ENCODE measurements around the gene NFATC4.

NFATC4 gene

DNA sequence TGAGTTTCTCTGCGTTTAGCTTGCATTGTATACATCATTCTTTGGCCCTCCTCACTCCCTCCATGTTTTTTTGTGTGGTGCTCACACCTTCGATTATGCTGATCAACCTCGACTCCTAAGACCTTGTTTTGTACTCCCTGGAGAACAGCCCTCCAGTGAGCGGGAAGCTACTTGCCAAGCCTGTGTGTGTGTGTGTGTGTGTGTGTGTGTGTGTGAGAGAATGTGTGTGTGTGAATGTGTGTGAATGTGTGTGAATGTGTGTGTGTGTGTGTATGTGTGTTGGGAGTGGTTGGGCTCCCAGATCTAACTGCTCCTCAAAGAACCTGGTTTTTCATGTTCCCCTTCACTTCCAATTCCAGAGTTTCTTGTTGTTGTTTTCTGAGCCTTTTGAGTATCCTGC lies 36.8 kb downstream of the NFATC4 start:
- Histone ChIP-seq H3K27ac (no peak overlapping the region), H3K79me2 (ENCODE audit: insufficient read depth, low read depth) (no peaks in the 10 kb centered on the region), H2AFZ (ENCODE audit: low read depth) (no peak overlapping the region), H3K4me2 (no peak overlapping the region), H3K4me3 (IDR thresholded peaks at IDR 0.05; ENCODE audit: insufficient read depth, low read depth, low read length) (no peak overlapping the region), H3K36me3 (ENCODE audit: insufficient read depth) (no peaks in the 10 kb centered on the region), H3K9ac (no peak overlapping the region), H3K27me3 (ENCODE audit: insufficient read depth, low read depth) (no peaks in the 10 kb centered on the region), H4K20me1 (ENCODE audit: insufficient read depth) (no peaks in the 10 kb centered on the region), H3K4me1 (ENCODE audit: low read depth, poor library complexity, severe bottlenecking) (no peaks in the 10 kb centered on the region)
- TF ChIP-seq, protein P1, sequence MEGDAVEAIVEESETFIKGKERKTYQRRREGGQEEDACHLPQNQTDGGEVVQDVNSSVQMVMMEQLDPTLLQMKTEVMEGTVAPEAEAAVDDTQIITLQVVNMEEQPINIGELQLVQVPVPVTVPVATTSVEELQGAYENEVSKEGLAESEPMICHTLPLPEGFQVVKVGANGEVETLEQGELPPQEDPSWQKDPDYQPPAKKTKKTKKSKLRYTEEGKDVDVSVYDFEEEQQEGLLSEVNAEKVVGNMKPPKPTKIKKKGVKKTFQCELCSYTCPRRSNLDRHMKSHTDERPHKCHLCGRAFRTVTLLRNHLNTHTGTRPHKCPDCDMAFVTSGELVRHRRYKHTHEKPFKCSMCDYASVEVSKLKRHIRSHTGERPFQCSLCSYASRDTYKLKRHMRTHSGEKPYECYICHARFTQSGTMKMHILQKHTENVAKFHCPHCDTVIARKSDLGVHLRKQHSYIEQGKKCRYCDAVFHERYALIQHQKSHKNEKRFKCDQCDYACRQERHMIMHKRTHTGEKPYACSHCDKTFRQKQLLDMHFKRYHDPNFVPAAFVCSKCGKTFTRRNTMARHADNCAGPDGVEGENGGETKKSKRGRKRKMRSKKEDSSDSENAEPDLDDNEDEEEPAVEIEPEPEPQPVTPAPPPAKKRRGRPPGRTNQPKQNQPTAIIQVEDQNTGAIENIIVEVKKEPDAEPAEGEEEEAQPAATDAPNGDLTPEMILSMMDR (conservative IDR thresholded peaks at IDR 0.05; ENCODE audit: low read depth, low read length): no peak

DNA sequence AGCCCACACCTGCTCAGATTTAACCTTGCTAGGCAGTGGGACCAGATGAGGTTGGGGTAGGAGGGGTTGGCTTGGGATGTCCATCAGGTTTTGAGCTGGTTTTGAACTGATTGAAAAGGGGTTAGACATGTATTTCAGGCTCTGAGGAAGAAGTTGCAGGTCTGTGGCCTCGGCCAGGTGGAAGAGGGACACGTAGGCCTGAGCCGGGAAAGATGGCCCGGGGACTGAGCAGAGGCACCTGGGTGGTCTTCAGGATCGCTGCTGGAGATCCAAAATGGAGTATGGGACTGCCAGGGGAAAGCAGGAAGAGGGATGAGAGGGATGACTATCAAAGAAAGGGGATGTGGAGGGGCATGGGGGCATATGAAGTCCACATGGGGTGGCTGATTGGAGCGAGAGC lies 38.4 kb downstream of the NFATC4 start:
- no peaks in the 10 kb centered on the region for H3K27me3 ChIP-seq (ENCODE audit: insufficient read depth, low read depth)
- no peaks in the 10 kb centered on the region for H3K79me2 ChIP-seq (ENCODE audit: insufficient read depth, low read depth)
- H3K27ac ChIP-seq: no peak overlapping the region
- H3K4me1 ChIP-seq (ENCODE audit: low read depth, poor library complexity, severe bottlenecking): no peaks in the 10 kb centered on the region
- TF ChIP-seq, protein P1 (conservative IDR thresholded peaks at IDR 0.05; ENCODE audit: low read depth, low read length): no peak
- no peak overlapping the region for H3K4me3 ChIP-seq (IDR thresholded peaks at IDR 0.05; ENCODE audit: insufficient read depth, low read depth, low read length)
- H3K36me3 ChIP-seq (ENCODE audit: insufficient read depth): no peaks in the 10 kb centered on the region
- no peak overlapping the region for H2AFZ ChIP-seq (ENCODE audit: low read depth)
- H3K4me2 ChIP-seq: no peak overlapping the region
- no peak overlapping the region for H3K9ac ChIP-seq
- H4K20me1 ChIP-seq (ENCODE audit: insufficient read depth): no peaks in the 10 kb centered on the region

DNA sequence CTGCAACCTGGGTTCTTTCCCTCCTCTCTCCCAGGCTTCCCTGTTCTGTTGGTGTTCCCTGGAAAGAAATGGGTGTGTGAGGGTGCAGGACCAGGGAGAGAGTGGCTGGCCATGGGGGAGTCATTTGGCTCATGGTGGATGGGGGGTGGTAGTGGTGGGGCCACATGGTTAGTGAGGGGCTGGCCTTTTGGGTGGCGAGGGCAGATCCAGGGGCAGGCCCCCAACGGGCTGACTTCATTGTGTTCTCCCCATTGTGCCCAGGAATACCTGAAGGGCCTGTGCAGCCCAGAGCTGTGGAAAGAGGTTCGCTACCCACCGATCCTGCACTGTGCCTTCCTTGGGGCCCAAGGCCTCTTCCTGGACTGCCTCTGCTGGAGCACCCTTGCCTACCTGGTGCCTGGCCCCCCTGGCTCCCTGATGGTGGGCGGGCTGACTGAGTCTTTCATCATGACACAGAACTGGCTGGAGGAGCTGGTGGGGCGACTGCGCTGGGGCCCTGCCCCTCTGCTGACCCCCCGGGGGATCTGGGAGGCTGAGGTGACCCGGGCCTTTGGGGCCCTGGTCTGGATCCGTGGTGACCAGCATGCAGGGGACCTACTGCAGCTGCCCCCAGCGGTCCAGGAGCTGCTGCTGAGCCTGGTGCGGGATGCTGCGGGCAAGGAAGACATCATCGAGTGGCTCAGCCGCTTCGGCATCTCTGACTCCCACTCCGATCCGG lies 39.8 kb downstream of the NFATC4 start:
- no peaks in the 10 kb centered on the region for H3K27me3 ChIP-seq (ENCODE audit: insufficient read depth, low read depth)
- H3K4me2 ChIP-seq: no peak overlapping the region
- no peaks in the 10 kb centered on the region for H3K36me3 ChIP-seq (ENCODE audit: insufficient read depth)

DNA sequence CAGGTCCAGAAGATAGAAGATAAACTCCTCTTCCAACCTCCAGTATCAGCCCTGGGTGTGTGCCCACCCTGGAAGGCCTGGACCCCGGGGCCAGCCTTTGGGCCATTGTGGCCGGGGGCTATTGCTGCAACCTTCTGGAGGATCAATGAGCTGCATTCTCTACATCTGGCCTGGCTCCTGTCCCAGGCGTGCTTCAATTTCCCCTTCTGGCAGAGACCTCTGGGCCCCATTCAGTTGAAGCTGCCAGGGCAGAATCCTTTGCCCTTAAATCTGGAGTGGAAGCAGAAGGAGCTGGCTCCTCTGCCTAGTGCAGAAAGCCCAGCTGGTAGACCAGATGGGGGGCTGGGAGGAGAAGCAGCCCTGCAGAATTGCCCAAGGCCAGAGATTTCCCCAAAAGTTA lies 40.8 kb downstream of the NFATC4 start:
- no peak overlapping the region for H3K4me2 ChIP-seq

More for the DNA sequence above, 39.8 kb downstream of the NFATC4 start:
- TF ChIP-seq, protein P1 (conservative IDR thresholded peaks at IDR 0.05; ENCODE audit: low read depth, low read length): no peak
- Histone ChIP-seq H3K79me2 (ENCODE audit: insufficient read depth, low read depth) (no peaks in the 10 kb centered on the region), H2AFZ (ENCODE audit: low read depth) (no peak overlapping the region), H3K4me3 (IDR thresholded peaks at IDR 0.05; ENCODE audit: insufficient read depth, low read depth, low read length) (no peak overlapping the region), H3K4me1 (ENCODE audit: low read depth, poor library complexity, severe bottlenecking) (no peaks in the 10 kb centered on the region), H4K20me1 (ENCODE audit: insufficient read depth) (no peaks in the 10 kb centered on the region), H3K27ac (no peak overlapping the region), H3K9ac (no peak overlapping the region)

More for the DNA sequence above, 40.8 kb downstream of the NFATC4 start:
- no peak overlapping the region for H3K27ac ChIP-seq
- no peak overlapping the region for H2AFZ ChIP-seq (ENCODE audit: low read depth)
- H3K36me3 ChIP-seq (ENCODE audit: insufficient read depth): no peaks in the 10 kb centered on the region
- TF ChIP-seq, protein P1 (conservative IDR thresholded peaks at IDR 0.05; ENCODE audit: low read depth, low read length): no peak
- H3K4me1 ChIP-seq (ENCODE audit: low read depth, poor library complexity, severe bottlenecking): no peaks in the 10 kb centered on the region
- no peaks in the 10 kb centered on the region for H3K79me2 ChIP-seq (ENCODE audit: insufficient read depth, low read depth)
- no peaks in the 10 kb centered on the region for H4K20me1 ChIP-seq (ENCODE audit: insufficient read depth)
- H3K9ac ChIP-seq: no peak overlapping the region
- no peak overlapping the region for H3K4me3 ChIP-seq (IDR thresholded peaks at IDR 0.05; ENCODE audit: insufficient read depth, low read depth, low read length)
- no peaks in the 10 kb centered on the region for H3K27me3 ChIP-seq (ENCODE audit: insufficient read depth, low read depth)

All from KMS-11 (cell line).